Right kidney (tissue), 1 donor: ENCODE data around the gene ZCCHC17.
"Not testable (repeated sequence)": the region's sequence is repeated elsewhere in the genome, so short reads cannot be mapped to it uniquely, and the experiment has no call there.

Source experiments
- DNase-seq: peaks from one replicate; pipeline ENCODE4 v3.0.0-alpha.2; 2016

The ZCCHC17 gene

DNA sequence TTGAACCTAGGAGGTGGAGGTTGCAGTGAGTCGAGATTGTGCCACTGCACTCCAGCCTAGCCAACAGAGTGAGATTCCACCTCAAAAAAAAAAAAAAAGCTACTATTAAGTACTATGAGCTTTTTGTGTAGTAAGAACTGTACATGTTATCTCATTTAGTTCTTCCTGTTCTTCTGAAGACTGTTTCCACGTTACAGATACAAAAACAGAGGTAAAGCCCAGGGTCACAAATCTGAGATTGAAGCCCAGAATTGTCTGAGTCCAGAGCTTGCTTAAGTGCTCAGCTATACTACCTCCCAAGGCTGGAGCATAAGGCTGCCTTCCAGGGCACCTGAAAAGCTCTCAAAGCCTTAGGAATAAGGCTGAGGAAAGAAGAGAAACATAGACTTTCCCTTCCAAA lies 73.2 kb downstream of the ZCCHC17 start:
- no peak for DNase-seq

DNA sequence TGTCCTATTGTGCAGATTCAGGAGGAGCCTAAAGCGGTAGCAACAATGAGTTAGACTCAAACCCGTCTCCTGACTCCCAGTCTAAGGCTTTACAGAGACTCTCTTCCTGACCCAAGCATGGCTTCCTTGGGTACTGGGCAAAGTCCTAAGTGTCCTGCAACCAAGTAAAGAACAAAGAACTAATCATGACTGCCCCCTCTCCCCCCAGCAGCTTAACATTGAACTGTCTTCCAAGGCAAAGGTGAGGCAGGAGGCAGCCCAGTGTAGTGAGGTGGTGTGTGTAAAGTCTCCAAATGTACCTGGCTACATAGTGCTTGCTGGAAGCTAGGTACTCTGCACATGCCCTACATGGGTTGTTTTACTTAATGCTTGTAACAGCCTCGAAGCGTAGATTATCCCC lies 73.7 kb downstream of the ZCCHC17 start:
- no peak for DNase-seq

GRCh38 chr1:31371121-31371959 lies 74.5 kb downstream of the ZCCHC17 start:
- DNase-seq, result peak; percentile 19

GRCh38 chr1:31372051-31372450 lies 75.2 kb downstream of the ZCCHC17 start:
- peak; percentile 23 for DNase-seq

- no peak for DNase-seq
Measured at GRCh38 chr1:31372751-31373055, 75.9 kb downstream of the ZCCHC17 start.

GRCh38 chr1:31373056-31373896 lies 76.4 kb downstream of the ZCCHC17 start, which contains the start of gene FABP3:
Gene FABP3 (minus strand): TSS chr1:31373076. CDS start chr1:31373014, 62 bp downstream.
- DNase-seq, result peak; percentile 81

- DNase-seq, result peak; percentile 47
Measured at GRCh38 chr1:31373897-31374486, 77.2 kb downstream of the ZCCHC17 start.

DNA sequence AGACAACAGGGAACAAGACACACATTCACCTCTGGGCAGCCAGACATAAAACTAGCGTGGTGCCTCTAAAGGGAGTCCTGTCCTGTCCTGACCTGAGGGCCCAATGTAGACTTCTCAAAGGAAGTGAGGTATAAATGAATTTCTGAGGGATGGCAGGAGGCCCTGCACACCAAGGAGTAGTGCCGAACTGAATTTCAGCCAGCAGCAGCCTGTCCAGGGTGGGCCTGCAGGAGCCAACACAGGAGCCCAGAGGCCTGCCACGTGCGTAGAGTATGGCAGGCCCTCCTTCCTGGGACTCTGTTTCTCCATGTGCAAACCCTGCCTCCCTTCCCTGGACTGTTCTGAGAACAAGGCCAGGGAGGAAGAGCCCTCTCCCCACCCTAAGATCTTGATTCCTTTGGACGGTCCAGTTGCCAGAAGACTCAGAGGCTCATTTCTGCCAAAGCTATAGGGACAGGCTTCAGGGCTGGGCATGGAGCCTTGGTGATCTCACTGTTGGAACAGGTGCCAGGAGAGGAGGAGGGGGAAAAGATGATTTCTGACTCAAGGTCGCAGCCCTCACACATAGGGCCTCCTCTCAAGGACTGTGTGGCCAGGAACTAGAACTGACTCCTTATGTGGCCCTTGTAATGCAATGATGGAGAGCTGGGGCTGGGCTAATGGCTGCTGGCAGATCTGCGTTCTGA lies 77.8 kb downstream of the ZCCHC17 start:
- no peak for DNase-seq

DNA sequence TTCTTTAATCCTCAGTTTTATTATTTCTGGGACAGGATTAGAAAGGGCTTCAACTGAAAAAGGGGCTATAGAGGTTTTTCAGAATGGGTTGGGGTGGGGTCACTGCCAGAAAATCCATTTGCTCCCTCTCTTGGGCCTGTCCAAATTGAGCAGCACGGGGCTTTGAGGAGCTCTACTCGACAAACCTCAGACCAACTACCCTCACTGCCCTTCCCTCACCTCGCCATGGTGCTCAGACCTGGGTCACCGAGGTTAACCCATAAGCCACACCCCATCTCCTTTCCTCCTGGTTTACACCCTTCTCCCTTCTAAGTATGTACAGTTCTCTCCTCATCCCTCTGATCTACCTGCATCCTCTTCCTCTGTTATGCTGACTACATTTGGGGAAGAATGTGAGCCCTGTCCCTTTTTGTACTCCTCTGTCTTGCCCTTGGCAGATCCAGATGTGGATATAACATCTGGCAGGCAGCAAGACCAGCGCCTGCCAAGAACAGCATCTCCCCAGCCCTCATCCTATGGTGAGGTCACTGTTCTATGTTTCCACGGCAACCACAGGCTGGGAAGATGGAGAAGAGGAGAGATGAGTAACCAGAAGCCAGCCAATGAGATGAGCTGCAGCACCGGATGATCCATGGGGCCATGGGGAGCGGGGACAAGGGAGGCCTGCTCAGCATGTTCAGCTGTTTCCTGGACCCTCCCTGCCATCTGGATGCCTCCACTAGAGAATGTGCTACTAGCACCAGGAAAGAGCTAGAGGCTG lies 79.7 kb downstream of the ZCCHC17 start:
- DNase-seq, result no peak

DNA sequence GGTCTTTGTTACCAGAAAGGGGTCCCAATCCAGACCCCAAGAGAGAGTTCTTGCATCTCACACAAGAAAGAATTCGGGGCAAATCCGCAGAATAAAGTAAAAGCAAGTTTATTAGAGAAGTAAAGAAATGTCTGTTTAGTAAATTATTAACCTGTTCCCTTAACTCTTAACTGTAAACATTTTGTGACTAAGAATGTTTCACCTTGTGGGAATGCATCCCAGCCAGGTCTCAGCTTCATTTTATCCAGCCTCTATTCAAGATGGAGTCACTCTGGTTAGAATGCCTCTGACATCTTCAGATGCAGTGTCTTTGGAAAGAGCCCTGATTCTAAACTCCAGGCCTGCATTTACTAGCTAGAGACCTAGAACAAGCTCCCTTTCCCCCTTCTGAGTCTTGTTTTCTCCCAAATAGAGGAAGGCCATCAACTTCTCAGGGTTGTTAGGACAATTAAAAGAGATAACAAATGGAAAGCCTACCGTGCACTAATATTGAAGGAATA lies 80.6 kb downstream of the ZCCHC17 start:
- DNase-seq, result no peak

DNA sequence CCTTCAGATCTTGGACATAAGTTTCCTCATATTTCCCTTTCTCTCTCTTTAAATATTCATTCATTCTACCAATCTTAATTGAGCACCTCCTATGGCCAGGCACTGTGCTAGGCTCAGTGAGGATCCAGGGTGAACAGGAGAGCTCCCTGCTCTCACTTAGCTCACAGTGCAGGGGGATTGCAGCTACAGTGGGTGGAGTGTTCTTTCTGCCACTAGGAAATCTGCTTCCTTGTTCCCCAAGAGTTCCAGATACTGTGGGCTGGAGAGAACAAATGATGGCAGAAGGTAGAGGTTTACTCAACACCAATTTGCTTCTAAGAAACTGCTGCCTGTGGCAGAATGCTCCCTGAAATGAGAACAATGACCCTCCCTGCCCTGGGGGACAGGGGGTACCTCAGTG lies 81.2 kb downstream of the ZCCHC17 start:
- DNase-seq, result no peak

DNA sequence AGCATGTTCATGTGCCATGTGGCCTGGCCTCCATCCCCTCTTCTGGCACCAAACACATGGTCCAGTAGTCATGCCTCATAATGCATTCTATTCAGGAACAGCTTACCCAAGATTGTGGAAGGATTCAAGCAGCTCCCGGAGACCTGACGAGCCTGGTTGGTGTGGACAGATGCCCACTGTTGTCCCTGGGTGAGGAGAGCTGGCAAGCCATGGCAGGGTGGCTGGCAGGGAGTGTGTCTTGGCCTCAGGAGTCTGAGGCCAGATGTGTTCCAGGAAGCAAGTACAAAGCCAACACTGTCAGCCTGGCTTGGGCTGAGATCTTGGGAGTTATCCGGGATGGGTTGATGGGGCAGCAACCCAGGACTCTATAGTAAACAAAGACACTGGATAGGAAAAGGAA lies 83.3 kb downstream of the ZCCHC17 start:
- no peak for DNase-seq

DNA sequence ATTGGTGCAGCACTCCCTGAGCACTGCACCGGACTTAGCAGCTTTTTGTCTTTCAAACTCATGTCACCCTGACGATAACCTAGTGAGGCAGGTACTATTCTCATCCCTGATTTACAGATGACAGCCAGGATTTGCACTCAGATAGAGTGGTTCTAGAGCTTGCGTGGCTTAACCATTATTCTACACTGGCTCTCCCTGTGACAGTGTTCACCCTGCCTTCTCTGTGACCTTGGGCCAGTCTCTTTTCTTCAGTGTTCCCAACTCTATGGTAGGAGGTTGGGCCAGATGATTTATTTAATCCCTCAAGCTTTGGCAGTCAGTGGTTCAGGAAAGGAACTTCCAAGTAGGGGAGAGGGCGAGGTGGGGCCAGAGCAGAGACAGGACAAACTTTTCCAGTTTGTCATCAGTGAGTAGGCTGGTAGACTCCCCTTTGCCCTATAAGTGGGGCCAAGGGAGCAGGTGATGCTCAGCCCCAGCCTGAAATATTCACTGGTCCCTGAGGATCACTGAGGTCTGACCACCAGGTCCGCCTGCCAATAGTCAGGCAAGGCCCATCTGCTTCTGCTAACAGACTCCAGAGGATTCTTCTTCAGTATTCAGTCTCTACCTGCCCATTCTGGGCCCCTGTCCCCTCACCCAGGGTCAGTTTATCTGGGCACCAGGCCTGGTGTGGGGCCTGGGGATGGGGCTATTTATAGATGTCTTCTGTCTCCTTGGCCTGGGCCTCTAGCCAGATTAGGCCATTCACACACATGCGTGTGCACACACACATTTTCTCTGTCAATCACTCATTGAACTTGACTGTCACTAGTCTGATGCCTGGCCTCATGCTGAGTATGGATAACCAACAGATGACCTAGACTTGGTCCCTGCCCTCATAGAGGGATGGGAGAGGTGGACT lies 84.8 kb downstream of the ZCCHC17 start:
- DNase-seq, result no peak

GRCh38 chr1:31382379-31382989 lies 85.7 kb downstream of the ZCCHC17 start:
- DNase-seq, result no peak

DNA sequence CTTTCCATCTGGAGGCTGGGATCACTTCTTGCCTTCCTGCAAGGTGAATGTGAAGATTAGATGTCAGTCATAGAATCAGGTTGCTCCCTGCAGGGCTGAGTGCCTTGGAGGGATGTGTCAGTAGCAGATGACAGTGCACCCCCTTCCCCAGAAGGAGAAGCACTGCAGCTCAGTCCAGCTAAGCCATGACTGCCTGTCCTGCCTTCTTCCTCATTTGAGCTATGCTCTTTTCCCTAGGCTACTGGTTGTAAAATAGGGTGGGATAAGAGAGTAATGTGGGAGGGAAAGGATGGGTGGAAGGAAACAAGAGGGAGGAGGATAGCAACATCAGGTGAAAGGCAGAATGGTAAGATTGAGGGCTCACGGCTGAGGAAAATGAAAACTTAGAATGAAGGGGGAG lies 87.1 kb downstream of the ZCCHC17 start:
- no peak for DNase-seq

DNA sequence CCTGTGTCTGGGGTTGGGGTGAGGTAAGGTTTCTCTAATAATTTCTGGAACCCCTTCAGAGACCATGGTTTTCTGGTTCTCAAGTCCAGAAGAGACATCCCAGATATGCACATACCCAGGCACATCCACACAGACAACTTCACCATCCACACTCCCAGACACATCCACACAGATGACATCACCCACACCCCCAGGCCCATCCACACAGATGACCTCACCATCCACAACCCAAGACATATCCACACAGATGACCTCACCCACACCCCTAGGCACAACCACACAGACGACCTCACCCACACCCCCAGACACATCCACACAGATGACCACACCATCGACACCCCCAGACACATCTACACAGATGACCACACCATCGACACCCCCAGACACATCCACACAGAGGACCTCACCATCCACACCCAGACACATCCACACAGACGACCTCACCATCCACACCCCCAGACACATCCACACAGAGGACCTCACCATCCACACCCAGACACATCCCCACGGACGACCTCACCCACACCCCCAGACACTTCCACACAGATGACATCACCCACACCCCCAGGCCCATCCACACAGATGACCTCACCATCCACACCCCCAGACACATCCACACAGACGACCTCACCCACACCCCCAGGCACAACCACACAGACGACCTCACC lies 89.9 kb downstream of the ZCCHC17 start:
- DNase-seq, result not testable (repeated sequence)

- DNase-seq, result no peak
Measured at GRCh38 chr1:31387612-31388011, 90.8 kb downstream of the ZCCHC17 start.

GRCh38 chr1:31389616-31390015 lies 92.8 kb downstream of the ZCCHC17 start:
- DNase-seq, result no peak

DNA sequence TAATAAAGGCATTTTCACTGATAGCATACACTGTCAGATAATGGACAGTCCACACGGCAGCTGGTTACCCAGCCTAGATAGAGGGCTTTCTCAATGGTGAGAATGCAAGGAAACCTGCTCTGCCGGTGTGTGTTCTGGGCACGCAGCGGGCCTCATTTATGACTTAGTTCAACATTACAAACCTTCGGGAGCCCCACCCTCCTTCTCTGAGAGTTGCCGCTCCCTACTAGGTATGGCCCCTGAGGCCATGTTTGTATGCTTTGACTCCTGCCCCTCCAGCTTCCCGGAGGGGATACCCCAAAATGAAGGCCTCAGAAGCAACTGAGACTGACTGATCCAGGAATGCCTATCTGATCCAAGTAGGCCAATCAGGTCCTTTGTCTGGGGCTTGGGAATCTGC lies 93.2 kb downstream of the ZCCHC17 start:
- DNase-seq, result no peak

- DNase-seq, result no peak
Measured at GRCh38 chr1:31393463-31393862, 96.6 kb downstream of the ZCCHC17 start.
